ENCODE measurements around the gene CSRNP3.

The CSRNP3 gene

GRCh38 chr2:165667375-165667774 is 197.9 kb downstream of the CSRNP3 start:
- no peak for TF ChIP-seq POLR2A (IDR thresholded peaks at IDR 0.05; ENCODE audit: low read depth, low read length)
- no peak for TF ChIP-seq TAF1 (IDR thresholded peaks at IDR 0.05; ENCODE audit: borderline replicate concordance, low read depth, low read length)
- TF ChIP-seq POLR2AphosphoS5 (IDR thresholded peaks at IDR 0.05; ENCODE audit: low read depth, low read length): no peak
- FAIRE-seq: no peak

GRCh38 chr2:165674780-165675179 is 205.3 kb downstream of the CSRNP3 start:
- DNase-seq (ENCODE audit: insufficient read length): no peak
- TF ChIP-seq POLR2A (IDR thresholded peaks at IDR 0.05; ENCODE audit: low read depth, low read length) (no peak), POLR2AphosphoS5 (IDR thresholded peaks at IDR 0.05; ENCODE audit: low read depth, low read length) (no peak), TAF1 (IDR thresholded peaks at IDR 0.05; ENCODE audit: borderline replicate concordance, low read depth, low read length) (no peak)
- no peak for FAIRE-seq

More at GRCh38 chr2:165667375-165667774, 197.9 kb downstream of the CSRNP3 start:
- DNase-seq (ENCODE audit: insufficient read length): no peak

GRCh38 chr2:165675551-165675968 is 206.1 kb downstream of the CSRNP3 start:
- DNase-seq (ENCODE audit: insufficient read length) (no peak), FAIRE-seq (no peak)
- no peak for TF ChIP-seq TAF1 (IDR thresholded peaks at IDR 0.05; ENCODE audit: borderline replicate concordance, low read depth, low read length)

GRCh38 chr2:165678882-165679281 is 209.4 kb downstream of the CSRNP3 start:
- FAIRE-seq (no peak), DNase-seq (ENCODE audit: insufficient read length) (no peak)
- TF ChIP-seq TAF1 (IDR thresholded peaks at IDR 0.05; ENCODE audit: borderline replicate concordance, low read depth, low read length) (no peak), POLR2AphosphoS5 (IDR thresholded peaks at IDR 0.05; ENCODE audit: low read depth, low read length) (no peak), POLR2A (IDR thresholded peaks at IDR 0.05; ENCODE audit: low read depth, low read length) (no peak)

GRCh38 chr2:165679621-165680020 is 210.1 kb downstream of the CSRNP3 start:
- TF ChIP-seq POLR2A (IDR thresholded peaks at IDR 0.05; ENCODE audit: low read depth, low read length) (no peak), TAF1 (IDR thresholded peaks at IDR 0.05; ENCODE audit: borderline replicate concordance, low read depth, low read length) (no peak), POLR2AphosphoS5 (IDR thresholded peaks at IDR 0.05; ENCODE audit: low read depth, low read length) (no peak)
- FAIRE-seq (no peak), DNase-seq (ENCODE audit: insufficient read length) (no peak)

- FAIRE-seq (no peak), DNase-seq (ENCODE audit: insufficient read length) (no peak)
- TF ChIP-seq TAF1 (IDR thresholded peaks at IDR 0.05; ENCODE audit: borderline replicate concordance, low read depth, low read length) (no peak), POLR2AphosphoS5 (IDR thresholded peaks at IDR 0.05; ENCODE audit: low read depth, low read length) (no peak), POLR2A (IDR thresholded peaks at IDR 0.05; ENCODE audit: low read depth, low read length) (no peak)
These were observed 212.3 kb downstream of the CSRNP3 start for GRCh38 chr2:165681841-165682240.

GRCh38 chr2:165682546-165682945 is 213.0 kb downstream of the CSRNP3 start:
- no peak for TF ChIP-seq POLR2AphosphoS5 (IDR thresholded peaks at IDR 0.05; ENCODE audit: low read depth, low read length)
- no peak for TF ChIP-seq POLR2A (IDR thresholded peaks at IDR 0.05; ENCODE audit: low read depth, low read length)
- no peak for TF ChIP-seq TAF1 (IDR thresholded peaks at IDR 0.05; ENCODE audit: borderline replicate concordance, low read depth, low read length)
- FAIRE-seq (no peak), DNase-seq (ENCODE audit: insufficient read length) (no peak)

GRCh38 chr2:165686800-165687199 is 217.3 kb downstream of the CSRNP3 start:
- DNase-seq (ENCODE audit: insufficient read length) (no peak), FAIRE-seq (no peak)
- no peak for TF ChIP-seq POLR2AphosphoS5 (IDR thresholded peaks at IDR 0.05; ENCODE audit: low read depth, low read length)
- no peak for TF ChIP-seq TAF1 (IDR thresholded peaks at IDR 0.05; ENCODE audit: borderline replicate concordance, low read depth, low read length)
- no peak for TF ChIP-seq POLR2A (IDR thresholded peaks at IDR 0.05; ENCODE audit: low read depth, low read length)

GRCh38 chr2:165687426-165688002 is 218.0 kb downstream of the CSRNP3 start:
- no peak for TF ChIP-seq POLR2A (IDR thresholded peaks at IDR 0.05; ENCODE audit: low read depth, low read length)
- TF ChIP-seq TAF1 (IDR thresholded peaks at IDR 0.05; ENCODE audit: borderline replicate concordance, low read depth, low read length): no peak
- FAIRE-seq (no peak), DNase-seq (ENCODE audit: insufficient read length) (no peak)

GRCh38 chr2:165691615-165692014 is 222.1 kb downstream of the CSRNP3 start:
- FAIRE-seq (no peak), DNase-seq (ENCODE audit: insufficient read length) (no peak)
- TF ChIP-seq POLR2A (IDR thresholded peaks at IDR 0.05; ENCODE audit: low read depth, low read length): no peak
- TF ChIP-seq TAF1 (IDR thresholded peaks at IDR 0.05; ENCODE audit: borderline replicate concordance, low read depth, low read length): no peak
- TF ChIP-seq POLR2AphosphoS5 (IDR thresholded peaks at IDR 0.05; ENCODE audit: low read depth, low read length): no peak

- no peak for DNase-seq (ENCODE audit: insufficient read length)
- no peak for FAIRE-seq
- TF ChIP-seq POLR2A (IDR thresholded peaks at IDR 0.05; ENCODE audit: low read depth, low read length) (no peak), TAF1 (IDR thresholded peaks at IDR 0.05; ENCODE audit: borderline replicate concordance, low read depth, low read length) (no peak)
These were observed 223.4 kb downstream of the CSRNP3 start for GRCh38 chr2:165692906-165693305.

- FAIRE-seq (no peak), DNase-seq (ENCODE audit: insufficient read length) (no peak)
- no peak for TF ChIP-seq TAF1 (IDR thresholded peaks at IDR 0.05; ENCODE audit: borderline replicate concordance, low read depth, low read length)
- no peak for TF ChIP-seq POLR2AphosphoS5 (IDR thresholded peaks at IDR 0.05; ENCODE audit: low read depth, low read length)
These were observed 224.3 kb downstream of the CSRNP3 start for GRCh38 chr2:165693838-165694237.
